ENCODE data around the gene SHCBP1L.

- no peak for TF ChIP-seq CTCF (IDR thresholded peaks at IDR 0.05)
- no peak for TF ChIP-seq POLR2A (IDR thresholded peaks at IDR 0.05)
- TF ChIP-seq EP300 (IDR thresholded peaks at IDR 0.05), result no peak
These were observed 43.9 kb upstream of the SHCBP1L start for GRCh38 chr1:182996816-182997215.
